SW480 (cell line): ENCODE data around the gene CNTNAP2.
"Not testable (repeated sequence)": the region's sequence is repeated elsewhere in the genome, so short reads cannot be mapped to it uniquely, and the experiment has no call there.

Experiments used
- DNase-seq: peaks from one replicate; pipeline ENCODE4 v3.0.0-alpha.2; 2016; ENCODE audit warnings: low spot score

Gene CNTNAP2

DNA sequence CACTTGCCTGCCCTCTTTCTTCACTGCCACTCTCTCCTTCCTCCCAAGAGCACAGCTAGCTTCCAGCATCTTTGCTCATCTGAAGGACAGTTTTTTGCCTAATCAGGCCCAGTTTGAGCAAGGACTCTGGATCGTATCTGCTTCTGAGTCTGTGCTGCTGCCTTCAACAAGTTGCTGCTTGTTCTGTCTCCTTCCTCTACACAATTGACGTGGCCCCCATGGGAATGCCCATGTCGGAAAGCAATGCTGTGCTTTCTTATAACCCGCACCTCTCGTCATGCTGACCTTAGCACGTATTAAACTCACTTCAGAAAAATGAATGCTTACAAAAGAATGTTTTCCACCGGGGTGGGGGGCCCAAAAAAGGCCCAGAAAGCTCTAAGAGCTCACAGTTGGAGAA, 2149.3 kb downstream of the CNTNAP2 start:
- no peak for DNase-seq

GRCh38 chr7:148266795-148267194, 2150.2 kb downstream of the CNTNAP2 start:
- no peak for DNase-seq

DNA sequence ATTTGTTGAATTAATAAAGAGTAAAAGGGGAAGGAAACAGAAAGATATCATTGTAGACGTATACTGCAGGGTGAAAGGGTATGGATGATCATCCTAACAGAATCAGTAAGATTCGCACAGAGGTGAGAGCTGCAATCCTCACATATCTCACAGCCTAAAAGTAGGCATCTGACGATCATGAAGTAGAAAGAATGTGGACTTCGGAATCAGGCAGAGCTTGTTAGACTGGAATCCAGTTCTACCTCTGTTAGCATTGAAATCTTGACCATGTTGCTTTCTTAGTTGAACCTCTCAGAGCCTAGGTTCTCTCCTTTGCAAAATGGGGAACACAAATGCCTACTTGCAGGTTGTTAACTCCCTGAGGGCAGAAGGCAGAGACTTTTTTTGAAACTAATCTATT, 2154.0 kb downstream of the CNTNAP2 start:
- DNase-seq: no peak

- no peak for DNase-seq
Observed at GRCh38 chr7:148274118-148274517, 2157.5 kb downstream of the CNTNAP2 start.

DNA sequence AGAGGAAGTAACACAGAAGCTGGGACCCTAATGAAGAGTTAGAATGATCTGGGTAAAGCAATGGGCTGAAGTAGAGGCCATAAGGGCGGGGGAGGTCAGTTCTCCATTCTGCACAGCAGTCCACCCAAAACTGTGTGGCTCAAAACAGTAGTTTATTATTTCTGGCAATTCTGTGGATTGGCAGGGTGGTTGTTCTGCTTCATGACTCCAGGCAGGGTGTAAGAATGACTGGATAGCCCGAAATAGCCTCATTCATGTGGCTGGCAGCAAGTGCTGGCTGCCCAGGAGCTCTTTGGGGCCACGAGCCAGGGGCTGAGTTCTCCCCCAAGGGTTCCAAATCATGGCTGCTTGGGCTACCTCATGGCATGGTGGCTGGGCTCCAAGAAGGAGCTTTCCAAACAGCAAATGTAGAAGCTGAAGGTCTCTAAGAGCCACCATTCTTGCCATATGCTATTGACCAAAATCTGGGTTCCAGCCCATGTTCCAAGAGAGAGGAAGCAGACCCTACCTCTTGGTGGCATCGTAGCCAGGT, 2158.8 kb downstream of the CNTNAP2 start:
- no peak for DNase-seq

- no peak for DNase-seq
Observed at GRCh38 chr7:148276314-148277041, 2159.9 kb downstream of the CNTNAP2 start.

DNA sequence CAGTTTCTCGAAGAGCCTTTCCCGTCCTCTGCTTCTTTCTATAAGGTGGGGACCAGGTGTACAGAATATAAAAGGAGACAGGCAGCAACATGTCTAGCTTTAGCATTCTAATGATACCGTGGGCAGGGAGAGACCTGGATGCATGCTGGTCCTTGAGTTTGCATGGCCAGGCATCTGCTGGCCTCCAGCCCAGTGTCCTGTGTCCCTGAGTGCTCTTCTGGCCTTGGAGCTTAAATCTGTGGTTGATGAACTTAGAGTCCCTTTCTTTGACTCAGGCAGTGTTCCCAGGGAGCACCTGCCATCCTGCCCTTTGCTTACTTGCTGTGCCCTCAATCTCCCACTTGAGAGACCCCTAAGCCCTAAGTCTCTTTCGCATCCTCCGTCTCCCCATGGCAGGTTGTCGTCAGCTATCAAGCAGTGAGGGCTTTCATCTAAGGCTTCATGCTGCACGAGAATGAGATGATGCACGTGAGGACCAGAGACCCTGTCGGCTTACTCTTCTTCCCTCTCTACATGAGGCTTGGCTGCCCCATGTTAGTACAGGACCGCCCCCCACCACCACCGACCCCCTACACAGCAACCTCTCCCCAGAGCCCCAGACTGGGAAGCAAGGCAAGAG, 2160.6 kb downstream of the CNTNAP2 start:
- DNase-seq: no peak

DNA sequence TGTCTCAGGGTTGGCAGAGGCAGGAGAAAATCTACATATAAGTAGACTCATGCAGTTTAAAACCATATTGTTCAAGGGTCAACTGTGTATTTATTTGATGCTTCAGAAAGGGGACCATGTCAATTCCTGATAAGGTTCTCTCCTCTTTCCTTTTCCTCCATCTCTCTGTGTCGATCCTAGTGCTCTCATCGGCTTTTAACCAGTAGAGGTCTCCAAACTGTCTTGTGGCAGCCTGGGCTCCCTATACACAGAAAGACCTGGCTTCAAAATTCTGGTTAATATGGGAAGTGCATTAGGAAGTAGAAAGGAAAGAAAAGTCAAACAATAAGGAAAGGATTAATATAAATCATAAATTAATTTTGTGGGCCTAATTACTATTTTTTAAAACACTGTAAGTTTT, 2169.5 kb downstream of the CNTNAP2 start:
- peak; percentile 50 for DNase-seq

GRCh38 chr7:148287538-148287937, 2170.9 kb downstream of the CNTNAP2 start:
- DNase-seq: no peak

DNA sequence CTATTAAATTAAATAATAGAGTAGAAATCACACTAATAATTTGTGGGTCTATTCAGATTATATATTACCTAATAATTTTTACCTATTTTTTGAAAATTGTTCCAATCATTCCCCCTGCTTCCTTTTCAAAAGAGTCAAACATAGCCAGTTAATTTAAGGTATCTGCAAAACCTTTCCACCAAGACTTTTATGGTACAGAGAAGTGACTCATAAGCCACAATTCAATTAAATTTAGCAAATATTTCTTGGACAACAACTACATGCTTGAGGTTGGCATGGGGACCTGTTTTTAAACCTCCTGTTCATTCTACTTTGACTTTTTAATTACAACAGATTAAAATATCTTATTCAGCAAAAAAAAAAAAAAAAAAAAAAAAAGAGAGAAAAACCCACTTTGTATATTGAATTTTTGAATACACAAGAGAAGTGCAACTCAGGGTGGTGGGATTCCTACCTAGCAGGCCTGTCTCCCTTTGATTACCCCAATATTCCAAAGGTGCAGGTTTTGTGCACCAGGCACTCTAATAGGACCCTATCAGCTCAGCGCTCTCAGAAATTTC, 2172.1 kb downstream of the CNTNAP2 start:
- no peak for DNase-seq

DNA sequence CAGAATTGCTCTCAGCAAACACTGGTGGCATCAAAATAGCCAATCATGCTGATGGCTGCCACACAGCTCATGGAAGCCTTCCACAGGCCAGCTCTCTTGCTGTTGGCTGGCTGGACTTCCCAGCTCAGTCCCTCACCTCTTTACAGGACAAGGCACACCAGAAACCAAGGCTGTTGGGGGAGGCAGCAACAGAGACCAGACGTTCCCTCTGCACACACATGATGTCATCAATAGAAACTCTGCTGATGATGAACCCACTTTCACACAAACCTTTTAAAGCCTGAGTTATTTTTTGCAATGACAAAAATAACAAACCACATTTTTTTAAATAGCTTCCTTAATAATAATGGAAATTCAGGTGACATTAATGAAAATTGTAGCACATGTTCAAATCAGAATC, 2173.0 kb downstream of the CNTNAP2 start:
- DNase-seq: no peak

GRCh38 chr7:148290538-148290937, 2173.9 kb downstream of the CNTNAP2 start:
- no peak for DNase-seq

- DNase-seq: no peak
Observed at GRCh38 chr7:148291799-148292198, 2175.2 kb downstream of the CNTNAP2 start.

GRCh38 chr7:148296994-148297644, 2180.5 kb downstream of the CNTNAP2 start:
- peak; percentile 7 for DNase-seq

DNA sequence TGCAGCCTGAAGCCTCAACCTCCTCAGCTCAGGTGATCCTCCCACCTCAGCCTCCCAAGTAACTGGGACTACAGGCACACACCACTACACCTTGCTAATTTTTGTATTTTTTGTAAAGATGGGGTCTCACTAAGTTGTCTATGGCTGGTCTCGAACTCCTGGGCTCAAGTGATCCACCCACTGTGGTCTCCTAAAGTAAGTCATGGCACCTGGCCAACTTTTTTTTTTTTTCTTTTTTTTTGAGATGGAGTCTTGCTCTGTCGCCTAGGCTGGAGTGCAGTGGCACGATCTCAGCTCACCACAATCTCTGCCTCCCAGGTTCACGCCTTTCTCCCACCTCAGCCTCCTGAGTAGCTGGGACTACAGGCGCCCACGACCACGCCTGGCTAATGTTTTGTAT, 2182.2 kb downstream of the CNTNAP2 start:
- not testable (repeated sequence) for DNase-seq

GRCh38 chr7:148299350-148300276, 2183.0 kb downstream of the CNTNAP2 start:
- peak; percentile 35 for DNase-seq

DNA sequence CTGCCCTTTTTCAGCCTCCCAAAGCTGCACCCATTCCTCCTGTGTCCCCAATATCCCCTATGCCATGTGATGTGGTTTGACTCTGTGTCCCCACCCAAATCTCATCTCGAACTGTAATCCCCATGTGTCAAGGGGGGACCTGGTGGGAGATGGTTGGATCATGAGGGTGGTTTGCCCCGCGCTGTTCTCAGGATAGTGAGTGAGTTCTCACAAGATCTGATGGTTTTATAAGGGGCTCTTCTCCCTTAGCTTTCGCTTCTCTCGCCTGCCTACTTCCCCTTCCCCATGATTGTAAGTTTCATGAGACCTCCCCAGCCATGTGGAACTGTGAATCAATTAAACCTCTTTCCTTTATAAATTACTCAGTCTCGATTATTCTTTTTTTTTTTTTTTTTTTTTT, 2185.8 kb downstream of the CNTNAP2 start:
- DNase-seq: not testable (repeated sequence)

DNA sequence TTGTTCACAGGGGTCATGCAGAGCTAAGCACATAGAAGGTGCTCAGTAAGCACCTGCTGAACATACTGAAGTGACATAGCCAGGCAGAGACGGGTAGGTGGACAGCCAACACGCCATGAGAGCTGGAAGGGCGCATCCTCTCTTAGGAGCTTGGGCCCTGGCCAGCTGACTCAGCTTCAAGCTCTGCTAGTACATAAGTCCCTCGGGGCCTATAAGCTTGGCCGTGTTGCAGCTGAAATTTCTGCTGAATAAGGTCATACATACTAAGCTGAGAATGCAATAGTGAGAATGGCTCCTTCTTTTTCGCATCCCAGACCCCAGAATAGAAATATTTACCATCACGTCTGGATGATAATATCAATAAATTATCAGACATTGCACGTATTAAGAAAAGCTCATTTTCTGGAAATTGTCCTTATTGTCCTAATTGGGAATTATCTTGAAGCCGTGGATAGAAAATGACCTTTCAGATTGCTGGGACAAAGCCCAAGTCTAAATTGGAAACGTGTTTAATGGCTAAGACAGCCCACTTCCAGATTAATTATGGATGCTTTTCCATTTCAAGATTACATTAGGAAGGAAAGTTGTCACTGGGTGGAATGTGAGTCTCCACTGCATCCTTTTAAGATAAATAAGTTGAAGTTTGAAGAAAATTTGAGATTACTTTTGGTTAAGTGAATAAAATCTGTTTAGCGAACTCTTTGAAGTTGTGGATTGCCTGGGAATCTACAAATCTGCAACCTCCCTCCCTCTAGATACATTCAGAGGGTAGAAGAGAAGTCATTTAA, 2186.9 kb downstream of the CNTNAP2 start:
- DNase-seq: no peak

DNA sequence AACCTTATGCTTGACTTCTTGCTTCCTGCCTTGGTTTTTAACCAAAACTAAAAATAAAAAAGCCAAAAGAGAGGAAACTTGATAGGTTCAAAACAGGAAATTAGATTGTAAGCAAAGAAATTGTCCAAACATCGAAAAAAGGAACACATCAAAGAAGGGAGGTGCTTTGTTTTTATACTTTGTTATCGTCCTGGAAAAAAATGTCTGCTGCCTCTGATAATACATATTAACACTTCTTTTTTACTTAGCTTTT, 2187.4 kb downstream of the CNTNAP2 start:
- DNase-seq: no peak

DNA sequence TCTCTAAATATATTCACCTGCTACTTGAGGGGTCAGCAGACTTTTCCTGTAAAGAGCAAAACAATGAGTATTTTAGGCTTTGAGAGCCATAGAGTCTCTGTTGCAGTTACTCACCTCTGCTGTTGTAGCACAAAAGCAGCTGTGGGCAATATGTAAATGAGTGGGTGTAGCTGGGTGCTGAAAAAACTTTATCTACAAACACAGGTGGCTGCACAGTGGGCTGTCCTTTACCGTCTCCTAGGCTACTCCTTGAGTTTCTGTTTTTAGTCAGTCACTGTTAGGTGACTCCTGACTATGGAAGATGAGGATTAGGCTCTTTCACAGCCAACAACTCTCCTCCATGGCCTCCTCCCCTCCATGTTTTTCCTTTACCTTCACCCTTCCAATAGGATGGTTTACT, 2187.9 kb downstream of the CNTNAP2 start:
- DNase-seq: no peak

DNA sequence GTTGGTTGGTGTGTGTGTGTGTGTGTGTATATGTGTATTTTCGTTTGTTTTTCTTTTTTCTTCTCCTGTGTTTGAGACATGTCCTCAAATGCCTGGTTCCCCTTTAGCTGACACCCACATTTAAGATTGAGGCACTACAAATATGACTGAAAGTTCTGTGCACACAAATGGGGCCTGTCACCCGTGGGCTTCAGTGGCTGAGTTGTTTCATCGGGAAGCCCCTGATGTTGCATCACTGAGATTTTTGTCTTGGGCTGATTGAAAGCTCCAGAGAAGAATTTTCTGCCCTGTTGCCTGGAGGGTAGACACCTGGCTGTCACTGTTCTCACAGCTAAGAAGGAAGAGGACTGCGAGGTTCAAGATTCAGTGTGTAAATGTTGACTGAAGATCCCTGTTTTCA, 2190.2 kb downstream of the CNTNAP2 start:
- DNase-seq: no peak
